HEK293T (cell line): ENCODE measurements around the gene DHFR2.
"Not testable (repeated sequence)": the region's sequence is repeated elsewhere in the genome, so short reads cannot be mapped to it uniquely, and the experiment has no call there.

Experiments
- CTCF ChIA-PET: fragments of 350-600 bp; formaldehyde crosslinking; extraction: SDS; loops from one replicate; lab custom pipeline; 2021; ENCODE audit warnings: antibody characterized with exemption, inconsistent platforms; lab: Yijun Ruan, JAX
- POLR2A ChIA-PET: fragments of 350-600 bp; formaldehyde crosslinking; extraction: SDS; loops from one replicate; lab custom pipeline; 2020; ENCODE audit warnings: antibody characterized with exemption, inconsistent platforms; lab: Yijun Ruan, JAX
- DNase-seq: peaks from one replicate; pipeline ENCODE4 v3.0.0; 2012; ENCODE audit warnings: mixed read lengths; ENCODE audit errors: extremely low spot score
- ARNT ChIP-seq: fragments of 450-650 bp; IDR thresholded peaks from 2 replicates; pipeline ENCODE4 v1.6.1; 2017; ENCODE audit warnings: mild to moderate bottlenecking
- BHLHE40 ChIP-seq: fragments of 450-650 bp; IDR thresholded peaks from 2 replicates; pipeline ENCODE4 v1.6.1; 2016; ENCODE audit warnings: mild to moderate bottlenecking, moderate library complexity, borderline replicate concordance
- CTBP1 ChIP-seq: fragments of 450-650 bp; IDR thresholded peaks from 2 replicates; pipeline ENCODE4 v1.6.1; 2016; ENCODE audit warnings: borderline replicate concordance
- ELF4 ChIP-seq: fragments of 450-650 bp; IDR thresholded peaks from 2 replicates; pipeline ENCODE4 v1.6.1; 2017; ENCODE audit warnings: antibody characterized with exemption
- FOXA1 ChIP-seq: fragments of 450-650 bp; IDR thresholded peaks from 2 replicates; pipeline ENCODE4 v1.6.1; 2016; ENCODE audit warnings: mild to moderate bottlenecking
- FOXK2 ChIP-seq: fragments of 450-650 bp; IDR thresholded peaks from 2 replicates; pipeline ENCODE4 v1.6.1; 2016; ENCODE audit warnings: mild to moderate bottlenecking
- FOXM1 ChIP-seq: fragments of 450-650 bp; IDR thresholded peaks from 2 replicates; pipeline ENCODE4 v1.6.1; 2017; ENCODE audit warnings: mild to moderate bottlenecking, borderline replicate concordance
- HDGF ChIP-seq: fragments of 450-650 bp; IDR thresholded peaks from 2 replicates; pipeline ENCODE4 v1.6.1; 2017; ENCODE audit warnings: antibody characterized with exemption, borderline replicate concordance
- L3MBTL2 ChIP-seq: fragments of 450-650 bp; conservative IDR thresholded peaks from 2 replicates; pipeline ENCODE4 v1.6.1; 2016; ENCODE audit warnings: mild to moderate bottlenecking
- LEF1 ChIP-seq: fragments of 450-650 bp; IDR thresholded peaks from 2 replicates; pipeline ENCODE4 v1.6.1; 2017; ENCODE audit warnings: mild to moderate bottlenecking, borderline replicate concordance
- NFRKB ChIP-seq: fragments of 450-650 bp; IDR thresholded peaks from 2 replicates; pipeline ENCODE4 v1.6.1; 2016; ENCODE audit warnings: mild to moderate bottlenecking, moderate library complexity
- SP1 ChIP-seq: fragments of 450-650 bp; IDR thresholded peaks from 2 replicates; pipeline ENCODE4 v1.6.1; 2017
- SUZ12 ChIP-seq: fragments of 450-650 bp; IDR thresholded peaks from 2 replicates; pipeline ENCODE4 v1.6.1; 2016; ENCODE audit warnings: mild to moderate bottlenecking
- TARDBP ChIP-seq: fragments of 450-650 bp; IDR thresholded peaks from 2 replicates; pipeline ENCODE4 v1.6.1; 2016
- ZNF384 ChIP-seq: fragments of 450-650 bp; IDR thresholded peaks from 2 replicates; pipeline ENCODE4 v1.6.1; 2016
- TF ChIP-seq, protein P1 (sequence below): fragments of 450-650 bp; IDR thresholded peaks from 2 replicates; pipeline ENCODE4 v1.6.1; 2016

The DHFR2 gene

DNA sequence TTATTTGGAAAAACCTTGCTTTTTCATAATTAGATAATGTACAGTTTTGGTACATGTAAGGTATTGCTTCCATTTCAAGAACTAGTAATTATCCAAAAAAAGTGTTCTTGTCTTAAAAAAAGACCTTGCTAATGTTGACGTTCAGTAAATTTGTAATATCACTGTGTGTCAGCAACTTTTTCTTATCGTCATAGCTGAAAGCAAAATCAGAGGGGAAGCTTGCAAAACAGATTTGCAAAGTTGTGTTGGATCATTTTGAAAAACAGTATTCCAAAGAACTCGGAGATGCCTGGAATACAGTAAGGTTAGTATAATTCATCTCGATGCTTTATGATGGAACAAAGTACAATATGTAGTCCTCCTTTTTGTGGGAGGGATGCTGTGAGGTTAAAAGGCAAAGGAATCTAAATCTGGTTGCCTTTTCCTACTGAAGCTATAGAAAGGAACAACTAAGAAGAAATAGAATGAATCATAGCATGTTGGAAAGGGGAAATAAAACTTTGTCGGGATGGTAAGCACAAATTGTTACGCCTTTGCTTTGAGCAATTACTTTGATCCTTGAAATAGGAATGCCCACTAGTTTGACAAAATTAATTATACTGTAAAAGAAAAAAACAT lies 1.6 kb upstream of the DHFR2 start:
- ChIA-PET CTCF (no interaction called here), POLR2A (interaction anchor here (1.8 to 2.2 kb wide), 2 partner anchors 75 to 77 kb away, joined by 4 to 8 read pairs; no protein-coding TSS in a partner anchor)
- DNase-seq = no peak
- no peak for TF ChIP-seq SP1
- TF ChIP-seq, protein P1, sequence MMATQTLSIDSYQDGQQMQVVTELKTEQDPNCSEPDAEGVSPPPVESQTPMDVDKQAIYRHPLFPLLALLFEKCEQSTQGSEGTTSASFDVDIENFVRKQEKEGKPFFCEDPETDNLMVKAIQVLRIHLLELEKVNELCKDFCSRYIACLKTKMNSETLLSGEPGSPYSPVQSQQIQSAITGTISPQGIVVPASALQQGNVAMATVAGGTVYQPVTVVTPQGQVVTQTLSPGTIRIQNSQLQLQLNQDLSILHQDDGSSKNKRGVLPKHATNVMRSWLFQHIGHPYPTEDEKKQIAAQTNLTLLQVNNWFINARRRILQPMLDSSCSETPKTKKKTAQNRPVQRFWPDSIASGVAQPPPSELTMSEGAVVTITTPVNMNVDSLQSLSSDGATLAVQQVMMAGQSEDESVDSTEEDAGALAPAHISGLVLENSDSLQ = no peak

DNA sequence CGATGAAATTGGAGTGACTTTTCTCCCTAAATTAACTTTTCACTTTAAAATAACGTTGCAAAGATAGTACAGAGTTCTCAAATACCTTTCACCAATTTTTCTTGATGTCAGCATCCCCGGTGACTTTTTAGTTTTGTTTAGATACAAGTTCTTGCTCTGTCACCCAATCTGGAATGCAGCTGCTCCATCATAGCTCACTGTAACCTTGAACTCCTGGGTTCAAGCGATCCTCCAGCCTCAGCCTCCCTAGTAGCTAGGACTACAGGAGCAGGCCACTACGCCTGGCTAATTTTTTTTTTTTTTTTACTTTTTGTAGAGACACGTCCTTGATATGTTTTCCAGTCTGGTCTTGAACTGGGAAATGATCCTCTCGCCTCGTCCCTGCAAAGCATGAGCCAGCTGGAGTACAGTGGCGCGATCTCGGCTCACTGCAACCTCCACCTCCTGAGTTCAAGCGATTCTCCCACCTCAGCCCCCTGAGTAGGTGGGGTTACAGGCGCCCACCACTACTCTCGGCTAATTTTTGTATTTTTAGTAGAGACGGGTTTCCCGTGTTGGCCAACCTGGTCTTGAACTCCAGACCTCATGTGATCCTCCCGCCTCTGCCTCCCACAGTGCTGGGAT lies 892 bp upstream of the DHFR2 start:
- ChIA-PET POLR2A (interaction anchor here (0.6 to 2.8 kb wide), 26 partner anchors 8 to 108 kb away, joined by 3 to 14 read pairs (median 7); partner anchors contain the start of genes ARL13B, PROS1 and STX19), CTCF (no interaction called here)
- DNase-seq = no peak
- TF ChIP-seq L3MBTL2 (peak; percentile 86), HDGF (no peak)

DNA sequence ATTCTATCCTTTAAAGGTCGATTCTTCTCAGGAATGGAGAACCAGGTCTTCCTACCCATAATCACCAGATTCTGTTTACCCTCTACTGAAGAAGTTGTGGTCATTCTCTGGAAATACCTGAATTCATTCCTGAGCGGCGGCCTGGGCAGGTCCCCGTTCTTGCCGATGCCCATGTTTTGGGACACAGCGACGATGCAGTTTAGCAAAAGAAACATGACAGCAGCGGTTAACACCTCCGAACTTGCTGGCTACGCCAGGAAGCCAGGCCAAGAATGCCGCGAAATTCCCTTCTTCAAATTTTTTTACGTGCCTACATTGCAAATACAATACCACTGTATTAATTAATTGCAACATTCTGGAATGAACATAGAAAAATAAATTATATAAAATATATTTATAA lies 1.4 kb downstream of the DHFR2 start:
- TF ChIP-seq CTBP1 (no peak), FOXM1 (no peak), NFRKB (no peak)
- ChIA-PET CTCF (no interaction called here), POLR2A (interaction anchor here (1.1 to 2.8 kb wide), 2 partner anchors 43 to 88 kb away, joined by 3 to 11 read pairs; partner anchors contain the start of gene PROS1)
- DNase-seq = no peak

DNA sequence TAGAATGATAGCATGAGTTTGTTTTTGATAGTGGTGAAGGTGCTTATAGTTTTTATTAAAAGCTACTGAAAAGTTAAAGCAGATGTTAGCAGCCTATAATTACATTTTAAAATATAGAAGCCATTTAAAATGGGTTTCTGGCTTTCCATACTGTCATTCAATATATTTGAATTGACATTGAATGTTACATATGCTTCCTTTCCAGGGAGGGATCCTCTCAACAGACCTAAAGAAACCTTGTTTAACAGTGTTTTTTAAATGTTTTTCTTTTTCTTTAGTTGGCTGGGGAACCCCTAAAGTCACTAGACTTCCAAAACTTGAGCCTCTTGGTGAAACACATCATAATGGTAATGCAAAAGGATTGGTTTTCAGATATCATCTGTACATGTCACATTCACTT lies 12.2 kb downstream of the DHFR2 start:
- CTCF ChIA-PET = no interaction called here
- POLR2A ChIA-PET = interaction anchor here (1.7 kb wide), 1 partner anchor 12 kb away, joined by 4 read pairs; the partner anchor contains the start of genes DHFR2 and NSUN3
- DNase-seq = no peak
- no peak for TF ChIP-seq ZNF384
- no peak for TF ChIP-seq BHLHE40
- no peak for TF ChIP-seq FOXA1
- TF ChIP-seq TARDBP = no peak
- TF ChIP-seq ELF4 = no peak
- no peak for TF ChIP-seq FOXK2
- no peak for TF ChIP-seq NFRKB
- TF ChIP-seq SP1 = no peak
- TF ChIP-seq SUZ12 = no peak
- TF ChIP-seq CTBP1 = no peak
- TF ChIP-seq FOXM1 = no peak

DNA sequence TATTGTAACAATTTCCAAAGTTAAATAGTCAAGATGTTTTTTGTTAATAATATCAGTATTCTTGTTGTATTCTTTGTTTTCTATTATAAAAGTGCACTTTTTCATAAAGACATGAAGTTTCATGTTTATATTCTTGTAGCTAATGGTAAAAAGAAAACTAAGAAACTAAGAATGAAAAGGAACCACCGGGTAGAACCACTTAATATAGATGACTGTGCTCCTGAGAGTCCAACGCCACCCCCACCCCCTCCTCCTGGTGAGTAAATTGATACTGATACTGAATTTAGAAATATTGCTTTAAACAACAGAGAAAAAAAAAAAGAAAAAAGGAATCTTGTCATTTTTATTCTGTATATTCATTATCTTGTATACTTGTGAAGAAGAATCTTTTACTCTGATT lies 13.4 kb downstream of the DHFR2 start:
- ChIA-PET CTCF (no interaction called here), POLR2A (no interaction called here)
- no peak for TF ChIP-seq L3MBTL2
- no peak for TF ChIP-seq ELF4
- no peak for TF ChIP-seq FOXA1
- TF ChIP-seq SUZ12 = no peak
- no peak for TF ChIP-seq NFRKB
- DNase-seq = no peak

DNA sequence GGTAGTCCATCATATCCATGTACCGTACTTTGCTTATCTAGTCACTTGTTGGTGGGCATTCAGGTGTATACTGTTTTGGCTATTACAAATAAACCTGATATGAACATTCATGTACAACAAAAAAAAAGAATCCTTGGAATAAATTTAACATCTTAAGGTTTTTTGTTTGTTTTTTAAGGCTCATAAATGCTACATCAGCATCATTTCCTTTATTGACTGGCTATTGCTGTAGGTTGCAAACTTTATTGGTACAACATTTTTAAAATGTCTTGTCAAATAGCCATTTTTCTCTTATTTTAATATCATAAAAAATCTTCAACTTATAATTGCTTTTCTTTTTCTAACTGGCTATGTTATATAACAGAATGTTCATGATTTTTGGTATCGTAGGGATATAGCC lies 16.2 kb downstream of the DHFR2 start:
- DNase-seq = no peak
- CTCF ChIA-PET = no interaction called here
- POLR2A ChIA-PET = interaction anchor here (1.5 kb wide), 1 partner anchor 16 kb away, joined by 3 read pairs; the partner anchor contains the start of genes DHFR2 and NSUN3
- no peak for TF ChIP-seq ZNF384
- TF ChIP-seq, protein P1 = no peak
- no peak for TF ChIP-seq BHLHE40
- no peak for TF ChIP-seq TARDBP
- TF ChIP-seq NFRKB = no peak

DNA sequence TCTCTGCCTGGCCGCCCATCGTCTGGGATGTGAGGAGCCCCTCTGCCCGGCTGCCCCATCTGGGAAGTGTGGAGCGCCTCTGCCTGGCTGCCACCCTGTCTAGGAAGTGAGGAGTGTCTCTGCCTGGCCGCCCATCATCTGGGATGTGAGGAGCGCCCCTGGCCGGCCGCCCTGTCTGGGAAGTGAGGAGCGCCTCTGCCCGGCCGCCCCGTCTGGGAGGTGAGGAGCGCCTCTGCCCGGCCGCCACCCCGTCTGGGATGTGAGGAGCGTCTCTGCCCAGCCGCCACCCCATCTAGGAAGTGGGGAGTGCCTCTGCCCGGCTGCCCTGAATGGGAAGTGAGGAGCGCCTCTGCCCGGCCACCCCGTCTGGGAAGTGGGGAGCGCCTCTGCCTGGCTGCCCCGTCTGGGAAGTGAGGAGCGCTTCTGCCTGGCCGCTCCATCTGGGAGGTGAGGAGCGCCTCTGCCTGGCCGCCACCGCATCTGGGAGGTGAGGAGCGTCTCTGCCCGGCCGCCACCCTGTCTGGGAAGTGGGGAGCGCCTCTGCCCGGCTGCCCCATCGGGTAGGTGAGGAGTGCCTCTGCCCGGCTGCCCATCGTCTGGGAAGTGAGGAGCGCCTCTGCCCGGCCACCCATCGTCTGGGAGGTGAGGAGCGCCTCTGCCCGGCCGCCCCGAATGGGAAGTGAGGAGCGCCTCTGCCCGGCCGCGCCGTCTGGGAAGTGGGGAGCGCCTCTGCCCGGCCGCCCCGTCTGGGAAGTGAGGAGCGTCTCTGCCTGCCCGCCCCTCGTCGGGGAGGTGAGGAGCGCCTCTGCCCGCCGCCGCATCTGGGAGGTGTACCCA lies 18.4 kb downstream of the DHFR2 start:
- CTCF ChIA-PET, DNase-seq, POLR2A ChIA-PET: not testable (repeated sequence)

DNA sequence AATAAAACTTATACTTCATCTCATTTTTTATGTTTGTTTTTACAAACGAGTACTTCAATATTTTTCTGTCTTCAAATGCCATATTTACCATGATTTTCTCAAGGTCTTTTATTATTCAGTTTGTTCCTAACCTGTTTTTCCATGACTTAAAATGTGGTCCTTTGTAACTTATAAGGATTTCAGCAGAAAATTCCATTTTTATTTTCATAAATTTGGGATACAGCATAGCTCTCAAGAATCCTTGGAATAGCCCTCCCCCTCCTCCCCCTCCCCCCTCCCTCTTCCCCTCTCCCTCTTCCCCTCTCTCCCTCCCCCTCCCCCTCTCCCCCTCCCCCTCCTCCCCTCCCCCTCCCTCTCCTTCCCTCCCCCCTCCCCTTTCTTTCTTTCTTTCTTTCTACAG lies 19.4 kb downstream of the DHFR2 start:
- CTCF ChIA-PET = no interaction called here
- TF ChIP-seq ELF4 (no peak), FOXK2 (no peak), SUZ12 (no peak), BHLHE40 (no peak), ZNF384 (no peak), ARNT (no peak), NFRKB (no peak), LEF1 (no peak), SP1 (no peak), FOXM1 (no peak), L3MBTL2 (no peak), TARDBP (no peak), CTBP1 (no peak), HDGF (no peak), FOXA1 (no peak)
- TF ChIP-seq, protein P1 = no peak
- POLR2A ChIA-PET = no interaction called here
- no peak for DNase-seq
